Measurements from ENCODE around the gene ASPSCR1. TPM values are rescaled to one million over a fixed set of nuclear protein-coding genes. Genes with fewer than 3 reads are reported as not detected.

Gene ASPSCR1
- total and polyA plus RNA-seq, 9 of the 15 experiments (the other 6 are each of a cell fraction or from before 2014, with no cell fraction given), result 0.90 to 36.9 (median 11.6) TPM

DNA sequence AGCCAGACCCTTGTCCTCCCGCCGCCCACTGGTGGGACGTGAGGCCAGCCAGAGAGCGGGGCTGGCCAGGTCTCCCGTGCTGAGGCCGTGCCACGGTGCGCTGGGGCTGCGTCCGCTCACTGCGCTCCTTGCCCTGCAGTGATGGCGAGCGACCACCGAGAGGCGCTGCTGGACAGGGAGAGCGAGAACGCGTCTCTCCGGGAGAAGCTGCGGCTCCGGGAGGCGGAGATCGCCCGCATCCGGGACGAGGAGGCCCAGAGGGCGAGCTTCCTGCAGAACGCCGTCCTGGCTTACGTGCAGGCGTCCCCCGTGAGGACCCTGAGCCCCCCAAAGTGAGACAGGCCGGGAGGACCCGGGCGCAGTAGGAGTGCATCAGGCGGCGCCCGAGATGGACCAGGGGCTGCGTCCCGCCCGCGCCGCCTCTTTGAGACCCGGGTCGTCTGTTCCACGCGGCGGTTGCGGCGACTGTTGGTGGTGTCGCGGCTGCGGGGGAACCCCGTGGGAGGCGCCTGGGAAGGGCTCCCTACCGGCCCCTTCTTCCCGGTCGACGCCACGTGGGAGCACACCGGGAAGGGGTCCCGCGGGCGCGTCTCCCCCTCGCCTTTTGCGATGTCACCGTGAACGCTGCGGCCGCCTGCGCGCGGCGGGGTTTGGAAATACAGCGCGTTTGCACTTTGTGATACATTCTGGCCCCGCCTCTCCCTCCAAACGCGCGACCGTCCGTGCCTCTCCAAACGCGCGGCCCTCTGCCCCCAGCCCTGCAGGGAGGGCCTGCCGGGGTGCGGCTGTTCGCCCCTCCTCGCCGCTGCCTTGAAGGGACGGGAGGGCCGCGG is 53.3 kb downstream of the ASPSCR1 start (continued):
- TF ChIP-seq FIP1L1 (IDR thresholded peaks at IDR 0.05; ENCODE audit: low read depth, low read length, poor library complexity, severe bottlenecking), result peak; percentile 67
- TF ChIP-seq ESRRA (IDR thresholded peaks at IDR 0.05; ENCODE audit: borderline replicate concordance, low read depth), result peak; percentile 24; the same call in 1 of the 2 replicates
- peak; percentile 34; the same call in 1 of the 2 replicates for TF ChIP-seq ZNF24 (IDR thresholded peaks at IDR 0.05)
- TF ChIP-seq HDAC2 (IDR thresholded peaks at IDR 0.05), result no peak; the same call in none of the 2 replicates
- TF ChIP-seq, protein P1, sequence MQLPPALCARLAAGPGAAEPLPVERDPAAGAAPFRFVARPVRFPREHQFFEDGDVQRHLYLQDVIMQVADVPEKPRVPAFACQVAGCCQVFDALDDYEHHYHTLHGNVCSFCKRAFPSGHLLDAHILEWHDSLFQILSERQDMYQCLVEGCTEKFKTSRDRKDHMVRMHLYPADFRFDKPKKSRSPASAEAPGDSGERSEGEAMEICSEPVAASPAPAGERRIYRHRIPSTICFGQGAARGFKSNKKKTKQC (CRISPR knock-in tag; IDR thresholded peaks at IDR 0.05), result peak; percentile 59; the same call in 1 of the 2 replicates
- TF ChIP-seq, protein P2, sequence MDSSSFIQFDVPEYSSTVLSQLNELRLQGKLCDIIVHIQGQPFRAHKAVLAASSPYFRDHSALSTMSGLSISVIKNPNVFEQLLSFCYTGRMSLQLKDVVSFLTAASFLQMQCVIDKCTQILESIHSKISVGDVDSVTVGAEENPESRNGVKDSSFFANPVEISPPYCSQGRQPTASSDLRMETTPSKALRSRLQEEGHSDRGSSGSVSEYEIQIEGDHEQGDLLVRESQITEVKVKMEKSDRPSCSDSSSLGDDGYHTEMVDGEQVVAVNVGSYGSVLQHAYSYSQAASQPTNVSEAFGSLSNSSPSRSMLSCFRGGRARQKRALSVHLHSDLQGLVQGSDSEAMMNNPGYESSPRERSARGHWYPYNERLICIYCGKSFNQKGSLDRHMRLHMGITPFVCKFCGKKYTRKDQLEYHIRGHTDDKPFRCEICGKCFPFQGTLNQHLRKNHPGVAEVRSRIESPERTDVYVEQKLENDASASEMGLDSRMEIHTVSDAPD (CRISPR knock-in tag; IDR thresholded peaks at IDR 0.05), result no peak
- peak in 1 of 2 experiments; percentile 15; a peak in 1 of 4 replicates for TF ChIP-seq TRIM24 (IDR thresholded peaks at IDR 0.05)
- TF ChIP-seq KAT7 (CRISPR knock-in tag; IDR thresholded peaks at IDR 0.05; ENCODE audit: borderline replicate concordance), result peak; percentile 98
- TF ChIP-seq, protein P3, sequence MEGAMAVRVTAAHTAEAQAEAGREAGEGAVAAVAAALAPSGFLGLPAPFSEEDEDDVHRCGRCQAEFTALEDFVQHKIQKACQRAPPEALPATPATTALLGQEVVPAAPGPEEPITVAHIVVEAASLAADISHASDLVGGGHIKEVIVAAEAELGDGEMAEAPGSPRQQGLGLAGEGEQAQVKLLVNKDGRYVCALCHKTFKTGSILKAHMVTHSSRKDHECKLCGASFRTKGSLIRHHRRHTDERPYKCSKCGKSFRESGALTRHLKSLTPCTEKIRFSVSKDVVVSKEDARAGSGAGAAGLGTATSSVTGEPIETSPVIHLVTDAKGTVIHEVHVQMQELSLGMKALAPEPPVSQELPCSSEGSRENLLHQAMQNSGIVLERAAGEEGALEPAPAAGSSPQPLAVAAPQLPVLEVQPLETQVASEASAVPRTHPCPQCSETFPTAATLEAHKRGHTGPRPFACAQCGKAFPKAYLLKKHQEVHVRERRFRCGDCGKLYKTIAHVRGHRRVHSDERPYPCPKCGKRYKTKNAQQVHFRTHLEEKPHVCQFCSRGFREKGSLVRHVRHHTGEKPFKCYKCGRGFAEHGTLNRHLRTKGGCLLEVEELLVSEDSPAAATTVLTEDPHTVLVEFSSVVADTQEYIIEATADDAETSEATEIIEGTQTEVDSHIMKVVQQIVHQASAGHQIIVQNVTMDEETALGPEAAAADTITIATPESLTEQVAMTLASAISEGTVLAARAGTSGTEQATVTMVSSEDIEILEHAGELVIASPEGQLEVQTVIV (CRISPR knock-in tag; IDR thresholded peaks at IDR 0.05; ENCODE audit: borderline replicate concordance), result no peak
- no peak for TF ChIP-seq OTX1 (CRISPR knock-in tag; IDR thresholded peaks at IDR 0.05)
- peak in 1 of 2 experiments; percentile 38; a peak in 2 of 4 replicates for TF ChIP-seq SRF (CRISPR knock-in tag; IDR thresholded peaks at IDR 0.05)
- TF ChIP-seq SP1 (CRISPR knock-in tag; IDR thresholded peaks at IDR 0.05), result peak; percentile 83
- TF ChIP-seq, protein P4, sequence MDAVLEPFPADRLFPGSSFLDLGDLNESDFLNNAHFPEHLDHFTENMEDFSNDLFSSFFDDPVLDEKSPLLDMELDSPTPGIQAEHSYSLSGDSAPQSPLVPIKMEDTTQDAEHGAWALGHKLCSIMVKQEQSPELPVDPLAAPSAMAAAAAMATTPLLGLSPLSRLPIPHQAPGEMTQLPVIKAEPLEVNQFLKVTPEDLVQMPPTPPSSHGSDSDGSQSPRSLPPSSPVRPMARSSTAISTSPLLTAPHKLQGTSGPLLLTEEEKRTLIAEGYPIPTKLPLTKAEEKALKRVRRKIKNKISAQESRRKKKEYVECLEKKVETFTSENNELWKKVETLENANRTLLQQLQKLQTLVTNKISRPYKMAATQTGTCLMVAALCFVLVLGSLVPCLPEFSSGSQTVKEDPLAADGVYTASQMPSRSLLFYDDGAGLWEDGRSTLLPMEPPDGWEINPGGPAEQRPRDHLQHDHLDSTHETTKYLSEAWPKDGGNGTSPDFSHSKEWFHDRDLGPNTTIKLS (IDR thresholded peaks at IDR 0.05; ENCODE audit: borderline replicate concordance, low read depth), result peak; percentile 37; the same call in 1 of the 2 replicates
- TF ChIP-seq PCBP1 (IDR thresholded peaks at IDR 0.05; ENCODE audit: low read depth, low read length, poor library complexity, severe bottlenecking), result peak; percentile 30
- no peak for TF ChIP-seq TBL1XR1 (IDR thresholded peaks at IDR 0.05; ENCODE audit: low read length in 2 of 2)
- peak; percentile 22; the same call in 1 of the 2 replicates for TF ChIP-seq NR2C2 (CRISPR knock-in tag; IDR thresholded peaks at IDR 0.05)
- TF ChIP-seq NR2C2 (tag; IDR thresholded peaks at IDR 0.05), result no peak; the same call in 1 of the 2 replicates
- 0 out of 2 replicates have a peak, but pooled peaks have one; percentile 21 for TF ChIP-seq LEF1 (IDR thresholded peaks at IDR 0.05)
- TF ChIP-seq DMBX1 (CRISPR knock-in tag; IDR thresholded peaks at IDR 0.05; ENCODE audit: borderline replicate concordance), result 0 out of 2 replicates have a peak, but pooled peaks have one; percentile 16
- TF ChIP-seq ZNF253 (CRISPR knock-in tag; conservative IDR thresholded peaks at IDR 0.05), result no peak
- TF ChIP-seq MTA1 (IDR thresholded peaks at IDR 0.05; ENCODE audit: borderline replicate concordance), result peak; percentile 40
- TF ChIP-seq NBN (IDR thresholded peaks at IDR 0.05; ENCODE audit: low read depth), result peak; percentile 46; the same call in 1 of the 2 replicates

Measured in K562 (cell line).